Skeletal muscle satellite cell (primary cell): ENCODE data around the gene UNC5B.

Experiments
- H3K27me3 ChIP-seq: 2 replicates; pipeline ENCODE4 v1.7.0; 2013; ENCODE audit warnings: low read length; ENCODE audit not compliant: control insufficient read depth, insufficient read depth
- H3K36me3 ChIP-seq: 2 replicates; pipeline ENCODE4 v1.7.0; 2013; ENCODE audit warnings: mild to moderate bottlenecking, control low read depth, low read length; ENCODE audit not compliant: insufficient read depth
- H3K4me1 ChIP-seq: 2 replicates; pipeline ENCODE4 v1.7.0; 2013; ENCODE audit warnings: low read length; ENCODE audit not compliant: control insufficient read depth, insufficient read depth
- H3K4me2 ChIP-seq: 2 replicates; pipeline ENCODE4 v1.7.0; 2013; ENCODE audit warnings: mild to moderate bottlenecking, low read length
- H3K4me3 ChIP-seq: 2 replicates; pipeline ENCODE4 v1.7.0; 2013; ENCODE audit warnings: low read length
- H3K9ac ChIP-seq: 2 replicates; pipeline ENCODE4 v1.7.0; 2013; ENCODE audit warnings: mild to moderate bottlenecking, low read depth, low read length, moderate library complexity
- H3K9me3 ChIP-seq: replicated peaks from 2 replicates; pipeline ENCODE4 v1.7.0; 2013; ENCODE audit warnings: mild to moderate bottlenecking, control low read depth, low read length

The UNC5B gene

DNA sequence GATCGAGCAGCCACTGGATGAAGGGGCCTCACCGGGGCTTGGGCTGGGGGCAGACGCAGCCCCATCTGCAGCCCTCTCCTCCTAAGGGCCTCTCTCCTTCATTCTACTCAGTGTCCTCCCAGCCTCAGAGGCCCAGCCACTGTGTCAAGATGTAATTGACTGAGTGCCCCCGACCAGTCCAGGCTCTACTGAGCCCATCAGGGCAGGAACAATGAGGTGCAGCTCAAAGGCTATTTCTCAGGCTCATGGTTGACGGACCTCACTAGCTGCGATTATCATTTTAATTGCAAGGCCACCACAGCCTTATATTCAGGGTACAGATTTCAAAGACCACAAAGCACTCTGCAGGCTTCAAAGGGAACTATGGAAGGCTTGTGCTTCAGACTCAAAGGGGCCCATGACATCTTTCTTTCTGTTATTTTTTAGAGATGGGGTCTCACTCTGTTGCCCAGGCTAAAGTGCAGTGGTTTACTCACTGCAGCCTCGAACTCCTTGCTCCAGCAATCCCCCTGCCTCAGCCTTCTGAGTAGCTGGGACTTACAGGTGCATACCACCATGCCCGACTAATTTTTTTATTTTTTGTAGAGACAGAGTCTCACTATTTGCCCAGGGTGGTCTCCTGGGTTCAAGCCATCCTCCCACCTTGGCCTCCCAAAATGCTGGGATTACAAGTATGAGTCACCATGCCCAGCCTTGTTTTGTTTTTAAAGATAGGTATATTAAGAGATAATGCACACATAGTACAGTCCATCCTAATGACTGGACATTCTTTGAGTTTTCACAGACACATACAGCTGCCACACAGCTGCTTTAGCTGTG is 130.4 kb downstream of the UNC5B start:
- Histone ChIP-seq H3K4me3 (no peak overlapping the region), H3K36me3 (no peaks in the 10 kb centered on the region), H3K9me3 (no peaks in the 10 kb centered on the region), H3K27me3 (peaks cover 3% of the 10 kb centered on the region), H3K9ac (no peak overlapping the region), H3K4me1 (no peaks in the 10 kb centered on the region), H3K4me2 (no peak overlapping the region)

DNA sequence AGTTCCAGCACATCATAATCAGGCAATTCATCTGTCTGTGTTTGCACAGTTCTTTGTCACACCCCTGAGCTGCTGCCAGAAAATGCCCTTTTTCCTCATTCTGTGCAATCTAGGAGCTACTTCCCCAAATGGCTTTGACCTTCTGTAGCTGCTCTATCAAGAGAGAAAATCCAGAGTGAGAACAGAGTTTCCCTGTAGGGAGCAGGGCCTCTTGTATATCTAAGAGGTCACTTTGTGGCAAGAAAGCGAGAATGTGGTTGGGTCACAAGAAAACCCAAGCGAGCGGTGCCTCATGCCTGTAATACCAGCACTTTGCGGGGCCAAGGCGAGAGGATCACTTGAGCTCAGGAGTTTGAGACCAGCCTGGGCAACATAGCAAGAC is 131.0 kb downstream of the UNC5B start:
- H3K9me3 ChIP-seq = no peaks in the 10 kb centered on the region
- H3K27me3 ChIP-seq = peaks cover 3% of the 10 kb centered on the region
- no peaks in the 10 kb centered on the region for H3K36me3 ChIP-seq
- no peak overlapping the region for H3K4me2 ChIP-seq
- no peak overlapping the region for H3K9ac ChIP-seq
- H3K4me3 ChIP-seq = no peak overlapping the region
- H3K4me1 ChIP-seq = no peaks in the 10 kb centered on the region

DNA sequence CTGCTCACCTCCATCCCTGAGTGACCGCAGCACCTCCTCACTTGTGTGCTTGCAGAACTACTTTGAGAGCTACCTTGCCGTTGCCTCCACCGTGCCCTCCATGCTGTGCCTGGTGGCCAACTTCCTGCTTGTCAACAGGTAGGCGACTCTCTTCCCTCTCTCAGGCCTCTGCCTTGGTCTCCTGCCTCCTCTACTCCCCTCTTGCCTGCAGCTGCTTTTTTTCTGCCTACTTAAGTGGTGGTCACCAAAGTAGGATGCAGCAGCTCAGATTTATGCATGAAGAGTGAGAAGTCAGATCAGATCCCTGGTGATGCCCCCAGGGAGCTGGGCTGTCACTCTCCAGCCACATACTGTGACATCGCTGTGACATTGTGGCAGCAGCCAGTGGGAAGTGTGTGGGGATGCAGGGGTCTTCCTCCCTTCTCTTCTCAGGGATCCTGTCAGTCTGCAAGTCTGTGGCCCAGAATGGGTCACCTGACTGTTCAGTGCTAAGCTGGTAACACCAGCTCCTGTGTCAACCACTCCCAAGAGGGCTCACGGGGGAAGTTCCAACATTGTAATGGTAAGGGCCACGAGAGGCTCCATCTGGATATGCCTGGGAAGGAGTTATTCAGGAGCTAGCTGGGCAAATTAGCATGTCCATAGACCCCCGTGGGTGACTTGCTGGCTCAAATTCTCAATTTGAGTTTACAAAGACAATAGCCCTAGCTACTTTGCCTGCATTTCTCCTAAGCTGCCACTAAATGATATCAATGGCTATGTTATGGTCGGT is 132.0 kb downstream of the UNC5B start:
- Histone ChIP-seq H3K4me1 (peaks cover 3% of the 10 kb centered on the region), H3K9ac (no peak overlapping the region), H3K4me3 (no peak overlapping the region), H3K9me3 (no peaks in the 10 kb centered on the region), H3K4me2 (no peak overlapping the region), H3K27me3 (peaks cover 3% of the 10 kb centered on the region), H3K36me3 (no peaks in the 10 kb centered on the region)

DNA sequence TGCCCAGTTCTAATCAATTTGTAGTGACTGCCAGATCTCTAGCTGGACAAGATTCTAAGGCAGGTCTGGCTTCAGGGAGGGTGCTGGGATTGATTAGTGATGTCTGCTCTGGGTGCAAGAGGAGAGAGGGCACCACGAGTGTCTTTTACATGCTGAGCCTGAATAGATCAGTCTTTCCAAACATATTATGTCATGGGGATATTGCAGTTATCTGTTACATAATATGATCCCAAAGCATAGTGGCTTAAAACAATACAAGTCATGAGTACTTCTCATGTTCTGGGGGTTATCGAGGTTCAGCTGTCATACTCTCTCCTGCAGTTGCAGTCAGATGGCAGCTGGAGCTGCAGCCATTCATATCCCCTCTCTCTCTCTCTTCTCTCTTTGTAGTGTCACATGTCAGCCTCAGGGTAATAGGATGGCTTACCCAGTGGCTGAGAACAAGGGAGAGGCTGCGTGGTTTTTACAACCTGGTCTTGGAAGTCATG is 132.7 kb downstream of the UNC5B start:
- Histone ChIP-seq H3K27me3 (peaks cover 3% of the 10 kb centered on the region), H3K36me3 (no peaks in the 10 kb centered on the region), H3K9me3 (no peaks in the 10 kb centered on the region), H3K9ac (no peak overlapping the region), H3K4me1 (peaks cover 4% of the 10 kb centered on the region), H3K4me2 (no peak overlapping the region), H3K4me3 (no peak overlapping the region)

DNA sequence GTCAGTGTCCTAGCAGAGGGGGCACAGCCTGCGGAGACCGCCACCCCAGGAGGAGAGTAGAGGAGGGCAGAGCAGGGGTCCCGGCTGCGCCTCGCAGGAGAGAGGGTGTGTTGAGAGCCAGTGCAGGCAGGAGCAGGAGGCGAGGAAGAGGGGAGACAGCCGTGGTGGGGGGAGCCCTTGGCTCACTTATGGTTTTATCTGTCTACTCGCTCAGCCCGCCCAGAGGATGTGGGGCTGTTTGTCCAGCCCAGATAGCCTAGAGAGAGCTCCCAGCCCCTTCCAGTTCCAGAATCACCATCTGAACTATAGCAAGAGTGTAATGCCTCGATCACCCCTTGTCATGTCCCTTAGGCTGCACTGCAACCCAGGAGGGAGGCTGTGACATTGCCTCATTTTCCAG is 133.3 kb downstream of the UNC5B start:
- Histone ChIP-seq H3K9ac (no peak overlapping the region), H3K27me3 (peaks cover 3% of the 10 kb centered on the region), H3K4me3 (no peak overlapping the region), H3K4me2 (no peak overlapping the region), H3K4me1 (peaks cover 4% of the 10 kb centered on the region), H3K9me3 (no peaks in the 10 kb centered on the region), H3K36me3 (no peaks in the 10 kb centered on the region)

DNA sequence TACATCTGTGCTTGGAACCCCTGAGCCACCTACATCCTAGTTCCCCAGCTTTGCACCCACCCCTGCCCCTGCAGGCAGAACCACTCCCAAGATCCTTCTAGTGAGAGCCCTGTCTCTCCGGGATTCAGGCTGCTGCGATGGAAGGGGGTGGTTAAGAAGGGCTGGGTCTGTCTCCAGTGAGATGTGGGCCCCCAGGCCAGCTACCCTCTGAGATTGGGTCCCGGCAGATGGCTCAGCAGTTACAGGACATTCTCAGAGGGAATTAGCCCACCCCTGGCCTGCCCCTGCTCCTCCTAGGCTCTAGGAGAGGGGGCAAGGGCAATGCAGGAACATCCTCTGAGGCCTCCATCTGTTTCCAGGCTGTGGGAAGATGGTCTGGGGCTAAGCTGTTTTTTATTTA is 134.4 kb downstream of the UNC5B start:
- H3K9ac ChIP-seq = no peak overlapping the region
- no peaks in the 10 kb centered on the region for H3K9me3 ChIP-seq
- H3K27me3 ChIP-seq = peaks cover 6% of the 10 kb centered on the region
- no peaks in the 10 kb centered on the region for H3K36me3 ChIP-seq
- H3K4me2 ChIP-seq = no peak overlapping the region
- H3K4me3 ChIP-seq = no peak overlapping the region
- H3K4me1 ChIP-seq = peaks cover 4% of the 10 kb centered on the region

DNA sequence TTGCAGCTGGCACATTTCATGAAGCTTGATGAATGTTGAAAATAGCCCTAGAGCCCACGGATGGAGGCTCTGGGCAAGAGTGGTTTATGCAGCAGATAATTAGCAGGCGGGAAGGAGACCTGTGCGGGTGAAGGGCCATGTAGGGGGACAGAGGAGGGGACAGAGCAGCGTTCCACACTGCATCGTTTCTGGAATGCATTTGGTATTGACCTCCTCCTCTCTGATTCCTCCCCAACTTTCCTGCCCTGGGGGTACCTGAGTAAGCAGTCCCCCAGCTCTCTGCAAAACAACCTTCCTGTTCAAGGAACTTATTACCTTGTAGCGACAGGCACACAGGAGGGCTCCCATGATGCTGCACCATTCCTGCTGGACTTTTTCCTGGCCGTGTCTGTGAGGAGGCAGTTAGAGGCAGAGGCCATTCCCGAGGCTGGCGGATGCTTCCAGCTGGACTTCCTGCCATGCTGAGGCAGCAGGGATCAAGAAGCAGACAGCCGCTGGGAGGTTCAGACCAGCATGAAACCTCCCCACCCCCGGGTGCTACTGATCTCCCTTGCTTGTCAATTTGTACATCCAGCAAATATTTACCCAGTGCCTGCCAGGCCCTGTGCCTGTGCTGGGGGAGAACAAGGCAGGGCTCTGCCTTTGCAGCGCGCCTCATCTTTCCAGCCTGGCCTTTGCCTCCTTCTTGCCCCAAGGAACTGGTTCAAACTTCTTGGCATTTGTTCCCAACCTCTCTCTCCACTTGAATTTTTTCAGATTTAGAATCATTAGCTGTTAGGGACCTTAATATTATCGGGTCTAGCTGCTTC is 135.4 kb downstream of the UNC5B start:
- no peak overlapping the region for H3K4me2 ChIP-seq
- H3K9ac ChIP-seq = no peak overlapping the region
- H3K27me3 ChIP-seq = peaks cover 7% of the 10 kb centered on the region
- peaks cover 4% of the 10 kb centered on the region for H3K4me1 ChIP-seq
- H3K36me3 ChIP-seq = no peaks in the 10 kb centered on the region
- H3K4me3 ChIP-seq = no peak overlapping the region
- no peaks in the 10 kb centered on the region for H3K9me3 ChIP-seq

DNA sequence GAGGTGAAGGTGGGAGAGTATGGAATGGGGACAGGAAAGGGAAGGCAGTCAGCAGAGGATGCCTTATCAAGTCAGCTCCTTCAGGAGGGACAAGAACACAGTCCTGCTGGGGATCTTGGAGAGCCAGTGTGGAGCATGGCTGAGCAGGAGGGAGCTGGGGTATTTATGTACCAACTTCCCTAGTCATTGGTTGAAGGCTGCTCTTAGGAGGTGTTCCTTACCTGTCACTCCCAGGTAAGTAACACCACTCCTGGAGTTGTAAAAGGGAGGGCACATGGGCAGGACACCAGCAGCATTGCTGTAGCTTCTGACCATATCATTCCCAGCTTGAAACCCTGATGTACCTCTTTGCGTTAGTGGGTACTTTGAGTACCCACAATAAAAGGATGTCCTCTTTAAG is 136.5 kb downstream of the UNC5B start:
- peaks cover 7% of the 10 kb centered on the region for H3K27me3 ChIP-seq
- H3K36me3 ChIP-seq = no peaks in the 10 kb centered on the region

DNA sequence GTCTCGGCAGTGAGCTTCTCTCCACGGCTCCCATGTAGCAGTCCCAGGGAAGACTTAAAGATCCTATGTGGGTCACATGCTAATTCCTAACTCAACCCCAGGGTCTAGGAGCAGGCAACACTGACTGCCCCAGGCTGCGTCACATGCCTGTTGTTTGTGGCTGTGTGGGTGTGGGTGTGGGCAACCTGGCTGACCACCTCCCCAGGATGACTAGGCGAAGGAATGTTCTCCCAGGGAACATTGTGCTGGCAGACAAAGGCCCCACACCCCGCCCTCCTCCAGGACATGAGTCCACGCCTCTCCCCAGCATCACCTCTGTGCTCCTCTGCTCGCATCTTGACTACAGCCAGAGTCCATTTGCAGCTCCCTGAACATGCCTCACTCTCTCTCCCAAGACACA is 137.0 kb downstream of the UNC5B start:
- Histone ChIP-seq H3K36me3 (no peaks in the 10 kb centered on the region), H3K9me3 (no peaks in the 10 kb centered on the region), H3K27me3 (peaks cover 7% of the 10 kb centered on the region), H3K4me3 (no peak overlapping the region), H3K4me2 (no peak overlapping the region), H3K4me1 (peaks cover 4% of the 10 kb centered on the region), H3K9ac (no peak overlapping the region)

More for the DNA sequence above, 136.5 kb downstream of the UNC5B start:
- peaks cover 4% of the 10 kb centered on the region for H3K4me1 ChIP-seq
- H3K4me3 ChIP-seq = no peak overlapping the region
- H3K4me2 ChIP-seq = no peak overlapping the region
- H3K9ac ChIP-seq = no peak overlapping the region
- H3K9me3 ChIP-seq = no peaks in the 10 kb centered on the region

DNA sequence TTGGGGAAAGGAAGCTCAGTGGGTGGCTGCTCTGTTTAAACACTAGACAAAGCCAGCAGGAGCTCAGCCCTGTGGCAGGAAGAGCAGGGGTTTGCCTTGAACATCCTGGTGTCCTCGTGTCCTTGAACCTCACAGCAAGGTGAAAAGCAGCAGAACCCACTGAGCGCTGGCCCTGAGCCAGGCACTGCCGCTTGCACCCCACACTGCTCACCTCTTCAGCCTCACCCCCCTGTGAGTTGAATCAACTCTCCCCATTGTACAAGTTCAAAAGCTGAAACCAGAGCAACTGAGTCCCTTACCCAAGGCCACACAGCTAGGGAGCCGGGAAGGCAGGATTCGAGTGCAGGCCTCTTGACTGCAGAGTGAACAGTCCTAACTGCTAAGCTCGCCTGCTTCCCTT is 138.7 kb downstream of the UNC5B start:
- peaks cover 7% of the 10 kb centered on the region for H3K27me3 ChIP-seq
- H3K4me1 ChIP-seq = peaks cover 11% of the 10 kb centered on the region
- no peaks in the 10 kb centered on the region for H3K36me3 ChIP-seq
- no peaks in the 10 kb centered on the region for H3K9me3 ChIP-seq
- no peak overlapping the region for H3K4me2 ChIP-seq
- H3K9ac ChIP-seq = no peak overlapping the region
- no peak overlapping the region for H3K4me3 ChIP-seq

DNA sequence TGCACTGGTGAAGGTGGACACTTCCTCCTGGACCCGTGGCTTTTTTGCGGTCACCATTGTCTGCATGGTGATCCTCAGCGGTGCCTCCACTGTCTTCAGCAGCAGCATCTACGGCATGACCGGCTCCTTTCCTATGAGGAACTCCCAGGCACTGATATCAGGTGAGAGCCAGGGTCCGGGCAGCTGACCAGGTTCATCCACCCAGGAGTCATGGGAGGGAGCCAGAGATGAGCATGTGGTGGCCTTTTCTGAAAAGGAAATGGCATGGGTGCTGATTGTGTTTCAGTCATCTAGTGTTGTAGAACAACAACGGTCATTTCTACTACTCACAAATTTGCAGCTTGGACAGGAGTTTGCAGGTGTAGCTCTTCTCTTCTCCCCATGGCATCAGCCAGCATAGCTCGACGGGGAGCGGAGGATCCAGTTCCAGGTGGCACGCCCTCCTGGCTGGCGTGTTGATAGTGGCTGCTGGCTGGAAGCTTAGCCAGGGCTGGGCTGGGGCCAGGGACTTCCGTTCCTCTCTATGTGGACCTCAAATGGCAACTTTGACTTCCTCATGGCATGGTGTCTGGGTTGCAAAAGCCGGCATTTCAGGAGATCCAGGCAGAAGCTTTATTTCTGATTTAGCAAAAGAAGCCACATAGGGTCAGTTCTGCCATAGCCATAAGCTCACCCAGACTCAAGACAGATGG is 139.4 kb downstream of the UNC5B start:
- Histone ChIP-seq H3K9me3 (no peaks in the 10 kb centered on the region), H3K27me3 (peaks cover 7% of the 10 kb centered on the region), H3K4me3 (no peak overlapping the region), H3K9ac (no peak overlapping the region), H3K4me2 (no peak overlapping the region), H3K4me1 (peaks cover 11% of the 10 kb centered on the region), H3K36me3 (no peaks in the 10 kb centered on the region)
